Mesenchymal stem cell (in vitro differentiated cells and primary cell): ENCODE data around the gene MUC2.

Experiments
- DNase-seq: peaks from one replicate; pipeline ENCODE4 v3.0.0-alpha.2; 2013
- H2AFZ ChIP-seq: one replicate; pipeline ENCODE4 v1.6.1; 2013; ENCODE audit warnings: low read depth, mild to moderate bottlenecking, control low read depth, inconsistent platforms, low read length, moderate library complexity
- H2AK5ac ChIP-seq: 2 replicates; pipeline ENCODE4 v1.6.1; 2013; ENCODE audit warnings: low read length, moderate library complexity, mild to moderate bottlenecking, inconsistent platforms; ENCODE audit not compliant: severe bottlenecking
- H2BK120ac ChIP-seq: one replicate; pipeline ENCODE4 v1.6.1; 2013; ENCODE audit warnings: low read depth, mild to moderate bottlenecking, inconsistent platforms, low read length, moderate library complexity
- H2BK12ac ChIP-seq, 2 experiments: one replicate each; pipeline ENCODE4 v1.6.1; 2013; ENCODE audit warnings: inconsistent platforms in 2 of 2, low read length in 2 of 2, mild to moderate bottlenecking in 2 of 2, moderate library complexity in 2 of 2, control low read depth in 1 of 2
- H2BK15ac ChIP-seq: one replicate; pipeline ENCODE4 v1.6.1; 2013; ENCODE audit warnings: mild to moderate bottlenecking, low read depth, inconsistent platforms; ENCODE audit not compliant: poor library complexity, severe bottlenecking
- H2BK5ac ChIP-seq: 2 replicates; pipeline ENCODE4 v1.6.1; 2013; ENCODE audit warnings: low read depth, mild to moderate bottlenecking, low read length, control low read depth, inconsistent platforms; ENCODE audit not compliant: poor library complexity, severe bottlenecking
- H3K14ac ChIP-seq, 2 experiments: one replicate each; pipeline ENCODE4 v1.6.1; 2013; ENCODE audit warnings: inconsistent platforms in 2 of 2, low read length in 2 of 2, control low read depth in 1 of 2, mild to moderate bottlenecking in 1 of 2, moderate library complexity in 1 of 2
- H3K18ac ChIP-seq, 2 experiments: one replicate each; pipeline ENCODE4 v1.6.1; 2013; ENCODE audit warnings: inconsistent platforms in 2 of 2, low read length in 2 of 2, control low read depth in 1 of 2, low read depth in 1 of 2, mild to moderate bottlenecking in 1 of 2
- H3K23ac ChIP-seq, 2 experiments: one replicate each; pipeline ENCODE4 v1.6.1; 2013; ENCODE audit warnings: inconsistent platforms in 2 of 2, low read length in 2 of 2, mild to moderate bottlenecking in 2 of 2, moderate library complexity in 2 of 2, control low read depth in 1 of 2
- H3K27ac ChIP-seq: 2 replicates; pipeline ENCODE4 v1.5.1; 2013; ENCODE audit warnings: mild to moderate bottlenecking, moderate library complexity, low read length, control low read depth, inconsistent platforms; ENCODE audit not compliant: poor library complexity, severe bottlenecking
- H3K27me3 ChIP-seq, 2 experiments: 2 replicates each; pipeline versions ENCODE4 v1.6.1 to v1.7.0; 2013; ENCODE audit warnings: low read length in 2 of 2, mild to moderate bottlenecking in 2 of 2, moderate library complexity in 2 of 2, control low read depth in 1 of 2, inconsistent platforms in 1 of 2; ENCODE audit not compliant: control insufficient read depth in 1 of 2, insufficient read depth in 1 of 2
- H3K36me3 ChIP-seq, 2 experiments: 2 replicates each; pipeline versions ENCODE4 v1.6.1 to v1.7.0; 2013; ENCODE audit warnings: low read length in 2 of 2, control low read depth in 1 of 2, inconsistent platforms in 1 of 2, low read depth in 1 of 2, mild to moderate bottlenecking in 1 of 2; ENCODE audit not compliant: insufficient read depth in 2 of 2, control insufficient read depth in 1 of 2
- H3K4ac ChIP-seq, 2 experiments: one replicate each; pipeline ENCODE4 v1.6.1; 2013; ENCODE audit warnings: inconsistent platforms in 2 of 2, low read length in 2 of 2, mild to moderate bottlenecking in 2 of 2, moderate library complexity in 2 of 2, control low read depth in 1 of 2, low read depth in 1 of 2
- H3K4me1 ChIP-seq: 2 replicates; pipeline ENCODE4 v1.6.1; 2013; ENCODE audit warnings: low read depth, low read length, control low read depth; ENCODE audit not compliant: control insufficient read depth, insufficient read depth
- H3K4me2 ChIP-seq: 2 replicates; pipeline ENCODE4 v1.6.1; 2013; ENCODE audit warnings: low read length, mild to moderate bottlenecking, inconsistent platforms; ENCODE audit not compliant: poor library complexity, severe bottlenecking
- H3K4me3 ChIP-seq, 2 experiments: 2 replicates each; pipeline versions ENCODE4 v1.5.1 to v1.7.0; 2013; ENCODE audit warnings: low read length in 2 of 2, mild to moderate bottlenecking in 2 of 2, control low read depth in 1 of 2, low read depth in 1 of 2; ENCODE audit not compliant: insufficient read depth in 1 of 2
- H3K79me1 ChIP-seq: replicated peaks from 2 replicates; pipeline ENCODE4 v1.6.1; 2013; ENCODE audit warnings: mild to moderate bottlenecking, control low read depth, low read length, inconsistent platforms; ENCODE audit not compliant: poor library complexity, severe bottlenecking
- H3K9ac ChIP-seq: 2 replicates; pipeline ENCODE4 v1.7.0; 2013; ENCODE audit warnings: mild to moderate bottlenecking, low read length, moderate library complexity
- H3K9me3 ChIP-seq: 2 replicates; pipeline ENCODE4 v1.7.0; 2013; ENCODE audit warnings: mild to moderate bottlenecking, low read length; ENCODE audit not compliant: control insufficient read depth
- H4K8ac ChIP-seq: one replicate; pipeline ENCODE4 v1.6.1; 2013; ENCODE audit warnings: inconsistent platforms, mild to moderate bottlenecking, low read length, moderate library complexity
- H4K91ac ChIP-seq: one replicate; pipeline ENCODE4 v1.6.1; 2013; ENCODE audit warnings: mild to moderate bottlenecking, low read length, inconsistent platforms
- WGBS: methylation state at CpG from one replicate; pipeline ENCODE4 v1.1.7; 2013; ENCODE audit warnings: mixed read lengths; 5-methylcytosine and 5-hydroxymethylcytosine counted together

Gene MUC2

GRCh38 chr11:1053121-1053901 is 21.4 kb upstream of the MUC2 start:
- H2AFZ ChIP-seq: no peak overlapping the region
- WGBS: 81% methylated on average over 23 of the region's 25 CpGs
- no peak overlapping the region for H3K18ac ChIP-seq
- no peaks in the 10 kb centered on the region for H3K36me3 ChIP-seq
- no peak overlapping the region for H2AK5ac ChIP-seq
- no peak overlapping the region for H3K9ac ChIP-seq
- H4K8ac ChIP-seq: no peak overlapping the region
- H2BK15ac ChIP-seq: no peak overlapping the region
- H3K14ac ChIP-seq: no peak overlapping the region
- no peak overlapping the region for H2BK120ac ChIP-seq
- H3K23ac ChIP-seq: no peak overlapping the region
- peaks cover 21 to 86% of the 10 kb centered on the region in 2 experiments for H3K27me3 ChIP-seq
- H2BK5ac ChIP-seq: no peak overlapping the region
- H3K4me3 ChIP-seq: no peak overlapping the region
- H3K4me2 ChIP-seq: no peak overlapping the region
- DNase-seq: no peak
- no peak overlapping the region for H4K91ac ChIP-seq
- peaks cover 22% of the 10 kb centered on the region for H3K4me1 ChIP-seq
- H3K4ac ChIP-seq: no peak overlapping the region
- H3K27ac ChIP-seq: no peak overlapping the region
- H3K9me3 ChIP-seq: no peaks in the 10 kb centered on the region
- no peak overlapping the region for H2BK12ac ChIP-seq
- no peaks in the 10 kb centered on the region for H3K79me1 ChIP-seq

GRCh38 chr11:1054143-1055108 is 20.2 kb upstream of the MUC2 start:
- Histone ChIP-seq H2BK12ac (no peak overlapping the region), H3K36me3 (no peaks in the 10 kb centered on the region), H3K9me3 (no peaks in the 10 kb centered on the region), H3K23ac (no peak overlapping the region), H3K14ac (no peak overlapping the region), H3K27ac (no peak overlapping the region), H3K4me2 (no peak overlapping the region), H3K4ac (no peak overlapping the region), H4K91ac (no peak overlapping the region), H3K4me1 (peaks cover 25% of the 10 kb centered on the region), H2BK15ac (no peak overlapping the region), H2BK120ac (no peak overlapping the region), H2AK5ac (no peak overlapping the region), H3K27me3 (peaks cover 16 to 76% of the 10 kb centered on the region in 2 experiments), H3K9ac (no peak overlapping the region), H3K79me1 (no peaks in the 10 kb centered on the region), H2BK5ac (no peak overlapping the region), H4K8ac (no peak overlapping the region), H3K4me3 (no peak overlapping the region), H2AFZ (no peak overlapping the region), H3K18ac (no peak overlapping the region)
- no peak for DNase-seq
- 78% methylated on average over 25 of the region's 25 CpGs for WGBS

GRCh38 chr11:1055109-1055703 is 19.5 kb upstream of the MUC2 start:
- no peak overlapping the region for H3K4me2 ChIP-seq

More at GRCh38 chr11:1055109-1055703, 19.5 kb upstream of the MUC2 start:
- no peak overlapping the region for H3K4ac ChIP-seq
- H3K27me3 ChIP-seq: peaks cover 16 to 72% of the 10 kb centered on the region in 2 experiments
- H3K4me1 ChIP-seq: peaks cover 25% of the 10 kb centered on the region
- no peak overlapping the region for H4K91ac ChIP-seq
- no peak overlapping the region for H3K18ac ChIP-seq
- no peak overlapping the region for H4K8ac ChIP-seq
- H3K36me3 ChIP-seq: no peaks in the 10 kb centered on the region
- DNase-seq: no peak
- H3K79me1 ChIP-seq: no peaks in the 10 kb centered on the region
- H2AK5ac ChIP-seq: no peak overlapping the region
- H3K4me3 ChIP-seq: no peak overlapping the region
- no peaks in the 10 kb centered on the region for H3K9me3 ChIP-seq
- no peak overlapping the region for H2BK15ac ChIP-seq
- H3K9ac ChIP-seq: no peak overlapping the region
- H2AFZ ChIP-seq: no peak overlapping the region
- no peak overlapping the region for H2BK120ac ChIP-seq
- H2BK12ac ChIP-seq: no peak overlapping the region
- no peak overlapping the region for H3K23ac ChIP-seq
- 87% methylated on average over 16 of the region's 17 CpGs for WGBS
- H3K14ac ChIP-seq: no peak overlapping the region
- no peak overlapping the region for H2BK5ac ChIP-seq
- H3K27ac ChIP-seq: no peak overlapping the region
